SH-SY5Y (cell line): Measurements from ENCODE around the gene CDH5.

ENCODE experiments used
- GATA2 ChIP-seq: IDR thresholded peaks from 2 replicates; pipeline ENCODE4 v1.6.1; 2011; ENCODE audit warnings: mild to moderate bottlenecking, low read depth, low read length
- GATA3 ChIP-seq: IDR thresholded peaks from 2 replicates; pipeline ENCODE4 v1.6.1; 2011; ENCODE audit warnings: low read depth, mild to moderate bottlenecking, low read length, moderate library complexity

DNA sequence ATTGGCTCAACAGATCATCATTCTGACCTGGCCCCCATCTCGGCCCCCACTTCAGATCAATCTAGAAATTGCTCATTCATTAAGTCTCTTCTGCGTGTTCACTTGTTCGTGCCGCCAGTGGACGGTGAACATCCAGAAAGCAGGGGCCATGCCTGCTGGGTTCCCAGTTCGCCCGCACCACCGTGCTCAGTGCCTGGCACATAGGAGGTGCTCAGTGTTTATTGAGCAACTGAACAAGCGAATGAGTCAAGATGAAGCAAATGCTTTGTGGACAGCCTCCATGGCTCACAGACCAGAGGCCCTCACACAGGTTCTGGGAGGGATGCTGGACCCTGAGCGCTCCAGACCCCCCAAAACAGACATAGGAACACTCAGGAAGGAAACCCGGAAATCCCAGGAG is 74.5 kb downstream of the CDH5 start:
- TF ChIP-seq GATA2 (no peak), GATA3 (no peak)
